GM19328 (cell line): ENCODE measurements around the gene SMCO3.

Experiments used
- ATAC-seq: cut with Tn5 transposase; IDR thresholded peaks from one replicate; pipeline ENCODE4 v1.9.1; 2021; ENCODE audit warnings: mild to moderate bottlenecking, moderate library complexity; ENCODE audit not compliant: unreplicated experiment

The SMCO3 gene

GRCh38 chr12:14814014-14814413 is at the start of gene SMCO3:
Gene SMCO3, minus strand, starts transcription at chr12:14814182. Its CDS starts 7,502 bp downstream, at chr12:14806680.
- ATAC-seq = no peak

GRCh38 chr12:14860490-14860889 is 46.5 kb upstream of the SMCO3 start:
- no peak for ATAC-seq

- no peak for ATAC-seq
These were observed 44.5 kb upstream of the SMCO3 start for GRCh38 chr12:14858513-14858912.

GRCh38 chr12:14854586-14855183 is 40.7 kb upstream of the SMCO3 start:
- peak; percentile 51 for ATAC-seq

GRCh38 chr12:14853961-14854360 is 40.0 kb upstream of the SMCO3 start:
- no peak for ATAC-seq

GRCh38 chr12:14852880-14853279 is 38.9 kb upstream of the SMCO3 start:
- no peak for ATAC-seq

GRCh38 chr12:14850929-14851663 is 37.1 kb upstream of the SMCO3 start:
- peak; percentile 63 for ATAC-seq

- no peak for ATAC-seq
These were observed 35.7 kb upstream of the SMCO3 start for GRCh38 chr12:14849661-14850060.

GRCh38 chr12:14846876-14847580 is 33.0 kb upstream of the SMCO3 start:
- ATAC-seq = no peak

- no peak for ATAC-seq
These were observed 32.1 kb upstream of the SMCO3 start for GRCh38 chr12:14846042-14846587.

GRCh38 chr12:14845350-14845750 is 31.4 kb upstream of the SMCO3 start:
- no peak for ATAC-seq

GRCh38 chr12:14844401-14844800 is 30.4 kb upstream of the SMCO3 start:
- ATAC-seq = no peak

GRCh38 chr12:14843425-14843887 is 29.5 kb upstream of the SMCO3 start, which contains the start of gene ART4:
Gene ART4, minus strand, starts transcription at chr12:14843526. Its CDS starts 413 bp downstream, at chr12:14843113.
- ATAC-seq = no peak

- no peak for ATAC-seq
These were observed 28.3 kb upstream of the SMCO3 start for GRCh38 chr12:14842315-14842714.

GRCh38 chr12:14841761-14842160 is 27.8 kb upstream of the SMCO3 start:
- no peak for ATAC-seq

GRCh38 chr12:14840616-14841015 is 26.6 kb upstream of the SMCO3 start:
- ATAC-seq = no peak

GRCh38 chr12:14839262-14839661 is 25.3 kb upstream of the SMCO3 start:
- no peak for ATAC-seq

- no peak for ATAC-seq
These were observed 22.6 kb upstream of the SMCO3 start for GRCh38 chr12:14836336-14837210.

GRCh38 chr12:14834509-14834908 is 20.5 kb upstream of the SMCO3 start:
- ATAC-seq = no peak

- ATAC-seq = no peak
These were observed 20.0 kb upstream of the SMCO3 start for GRCh38 chr12:14833952-14834351.
